HepG2 (cell line): ENCODE data around the gene ETS1. TPM values are rescaled to one million over a fixed set of nuclear protein-coding genes. Genes with fewer than 3 reads are reported as not detected.

Experiments
- ATAC-seq: fragments of 200-7000 bp; cut with Tn5 transposase; 3 replicates; pipeline ENCODE4 v1.9.1; 2020; ENCODE audit warnings: mild to moderate bottlenecking, moderate library complexity
- BruUV-seq: library from RNA; stranded (reverse); fragments of 400-500 nt; replicated peaks from 2 replicates; lab custom pipeline; 2021; lab: Mats Ljungman, UMichigan
- CTCF ChIA-PET: fragments of 300-600 bp; formaldehyde crosslinking; extraction: SDS; loops from one replicate; lab custom pipeline; 2021; ENCODE audit warnings: low total read pairs, inconsistent platforms, low intra/inter-chr PET ratio; lab: Yijun Ruan, JAX
- POLR2A ChIA-PET: fragments of 350-600 bp; sonication (Branson Sonifier 250); formaldehyde crosslinking; loops from one replicate; lab custom pipeline; 2020; ENCODE audit warnings: antibody characterized with exemption, inconsistent platforms; lab: Yijun Ruan, JAX
- DNase-seq: peaks from one replicate; pipeline ENCODE4 v3.0.0-alpha.2; 2015; ENCODE audit warnings: low spot score
- FAIRE-seq: peaks from 3 replicates; lab custom pipeline; 2011; peaks lifted over from hg19 to GRCh38; lab: Jason Lieb, UNC
- H2AFZ ChIP-seq: one replicate; pipeline ENCODE4 v1.6.1; 2011; ENCODE audit warnings: low read length, inconsistent platforms
- H3K27ac ChIP-seq: fragments of 300-600 bp; 3 replicates; pipeline ENCODE4 v1.8.0; 2011; ENCODE audit warnings: mixed run types, mild to moderate bottlenecking, mixed read lengths, low read length, inconsistent platforms; ENCODE audit not compliant: insufficient read depth; ENCODE audit errors: extremely low read length
- H3K27me3 ChIP-seq, 2 experiments: fragments of 200-600 bp in 1 of 2; 2 replicates in 1 of 2; 3 replicates in 1 of 2; pipeline versions ENCODE4 v1.6.0 to v1.8.0; 2011; ENCODE audit warnings: low read length in 2 of 2, mild to moderate bottlenecking in 2 of 2, moderate library complexity in 2 of 2, inconsistent platforms in 1 of 2; ENCODE audit not compliant: insufficient read depth in 2 of 2, control insufficient read depth in 1 of 2
- H3K36me3 ChIP-seq, 2 experiments: fragments of 200-600 bp in 1 of 2; replicated peaks in 1 of 2; 2 replicates in 1 of 2; 3 replicates in 1 of 2; pipeline versions ENCODE4 v1.5.1 to v1.8.0; 2011; ENCODE audit warnings: low read length in 2 of 2, inconsistent platforms in 1 of 2; ENCODE audit not compliant: insufficient read depth in 2 of 2, control insufficient read depth in 1 of 2
- H3K4me1 ChIP-seq: 2 replicates; pipeline ENCODE4 v1.5.1; 2012; ENCODE audit warnings: low read length, inconsistent platforms; ENCODE audit not compliant: insufficient read depth
- H3K4me2 ChIP-seq: 2 replicates; pipeline ENCODE4 v1.6.0; 2011; ENCODE audit warnings: low read depth, low read length, inconsistent platforms
- H3K4me3 ChIP-seq, 3 experiments: fragments of 200-600 bp in 1 of 3; sonication (generic), shearing (Covaris generic) in 1 of 3; replicated peaks in 1 of 3; 2 replicates each; pipeline ENCODE4 v1.5.1; 2011 to 2016; ENCODE audit warnings: low read length in 3 of 3, inconsistent platforms in 2 of 3, low read depth in 2 of 3, mild to moderate bottlenecking in 2 of 3, control low read depth in 1 of 3, mixed read lengths in 1 of 3; ENCODE audit not compliant: insufficient read depth in 1 of 3
- H3K79me2 ChIP-seq: one replicate; pipeline ENCODE4 v1.6.1; 2011; ENCODE audit warnings: low read length, inconsistent platforms; ENCODE audit not compliant: insufficient read depth
- H3K9ac ChIP-seq: 2 replicates; pipeline ENCODE4 v1.6.0; 2011; ENCODE audit warnings: mild to moderate bottlenecking, low read depth, low read length, inconsistent platforms; ENCODE audit not compliant: insufficient read depth
- H3K9me3 ChIP-seq: 2 replicates; pipeline ENCODE4 v1.5.1; 2012; ENCODE audit warnings: mild to moderate bottlenecking, low read length
- H4K20me1 ChIP-seq: 2 replicates; pipeline ENCODE4 v1.6.0; 2011; ENCODE audit warnings: inconsistent platforms, mild to moderate bottlenecking, low read length, moderate library complexity; ENCODE audit not compliant: insufficient read depth
- CEBPG ChIP-seq: IDR thresholded peaks from 2 replicates; pipeline ENCODE4 v1.6.1; 2016
- GZF1 ChIP-seq: sonication (generic); formaldehyde crosslinking; IDR thresholded peaks from 2 replicates; pipeline ENCODE4 v1.5.1; 2020; ENCODE audit warnings: mild to moderate bottlenecking, missing genetic modification reagents
- HCFC1 ChIP-seq: fragments of 150-350 bp; IDR thresholded peaks from 2 replicates; pipeline ENCODE4 v1.6.1; 2014; ENCODE audit warnings: low read depth, low read length
- IKZF4 ChIP-seq: sonication (generic); formaldehyde crosslinking; IDR thresholded peaks from 2 replicates; pipeline ENCODE4 v1.5.1; 2020; ENCODE audit warnings: borderline replicate concordance, mild to moderate bottlenecking, low read depth, missing genetic modification reagents; ENCODE audit errors: not compliant biosample characterization
- MAFK ChIP-seq, 2 experiments: IDR thresholded peaks in 1 of 2; conservative IDR thresholded peaks in 1 of 2; 2 replicates each; pipeline ENCODE4 v1.6.1; 2011; ENCODE audit warnings: improper control_type of control experiment in 2 of 2, low read length in 2 of 2
- MXI1 ChIP-seq: IDR thresholded peaks from 3 replicates; pipeline ENCODE4 v1.6.1; 2012; ENCODE audit warnings: low read depth, low read length, inconsistent platforms, borderline replicate concordance
- REL ChIP-seq: sonication (generic); formaldehyde crosslinking; conservative IDR thresholded peaks from 2 replicates; pipeline ENCODE4 v1.8.0; 2022; ENCODE audit warnings: mild to moderate bottlenecking, missing genetic modification reagents, moderate library complexity
- ZBTB7B ChIP-seq: sonication (generic); formaldehyde crosslinking; IDR thresholded peaks from 2 replicates; pipeline ENCODE4 v1.4.0; 2020; ENCODE audit warnings: missing genetic modification reagents
- ZFP82 ChIP-seq: sonication (generic); formaldehyde crosslinking; IDR thresholded peaks from 2 replicates; pipeline ENCODE4 v1.5.1; 2020; ENCODE audit warnings: mild to moderate bottlenecking, missing genetic modification reagents, borderline replicate concordance
- ZNF234 ChIP-seq: sonication (generic); formaldehyde crosslinking; conservative IDR thresholded peaks from 2 replicates; pipeline ENCODE4 v1.5.1; 2020; ENCODE audit warnings: mild to moderate bottlenecking, missing genetic modification reagents
- ZNF543 ChIP-seq: sonication (generic); formaldehyde crosslinking; IDR thresholded peaks from 2 replicates; pipeline ENCODE4 v1.4.0; 2020; ENCODE audit warnings: mild to moderate bottlenecking, missing genetic modification reagents
- ZNF549 ChIP-seq: sonication (generic); formaldehyde crosslinking; IDR thresholded peaks from 2 replicates; pipeline ENCODE4 v1.5.0; 2020; ENCODE audit warnings: missing genetic modification reagents
- ZNF616 ChIP-seq: sonication (generic); formaldehyde crosslinking; IDR thresholded peaks from 2 replicates; pipeline ENCODE4 v1.5.0; 2020; ENCODE audit warnings: low read depth, mild to moderate bottlenecking, missing genetic modification reagents
- ZNF761 ChIP-seq: sonication (generic); formaldehyde crosslinking; conservative IDR thresholded peaks from 2 replicates; pipeline ENCODE4 v1.4.0; 2020; ENCODE audit warnings: mild to moderate bottlenecking, missing genetic modification reagents
- WGBS: methylation state at CpG from one replicate; pipeline ENCODE4 v1.1.6; 2017; ENCODE audit warnings: low lambda C conversion rate; 5-methylcytosine and 5-hydroxymethylcytosine counted together
- in situ Hi-C: cut with HindIII; loops from 2 replicates; pipeline ENCODE4 v1.10.0; 2017; ENCODE audit warnings: low pct_unique_long_range_greater_than_20kb; ENCODE audit not compliant: extremely low pct_ligation_motif_present
- intact Hi-C: fragments of 100-400 bp; cut with micrococcal nuclease; formaldehyde crosslinking; loops from one replicate; pipeline ENCODE4 v1.10.0; 2022; ENCODE audit not compliant: unreplicated experiment
- polyA plus RNA-seq, 8 experiments: library from polyadenylated mRNA; depleted of rRNA in 3 of 8; stranded (reverse) in 7 of 8; unstranded in 1 of 8; fragments of >200 nt; fragmentation: Illumina TruSeq in 4 of 8; extraction: Trizol in 4 of 8; gene quantifications; 2 replicates each; pipeline versions ENCODE4 v1.2.1 to v1.2.3, GENCODE V29; 2011 to 2016; ENCODE audit warnings: low read depth in 4 of 8, missing spikeins in 1 of 8, mixed read lengths in 1 of 8; ENCODE audit not compliant: insufficient read depth in 1 of 8
- total RNA-seq, 5 experiments: library from RNA; depleted of rRNA; stranded (reverse); fragments of >200 nt; fragmentation: Illumina TruSeq; extraction: Trizol; gene quantifications; 2 replicates each; pipeline ENCODE4 v1.2.3, GENCODE V29; 2016; ENCODE audit warnings: low read depth in 1 of 5
- TF ChIP-seq, protein P1 (sequence below): sonication (generic); formaldehyde crosslinking; IDR thresholded peaks from 2 replicates; pipeline ENCODE4 v1.4.0; 2020; ENCODE audit warnings: missing genetic modification reagents
- TF ChIP-seq, protein P2 (sequence below): sonication (generic); formaldehyde crosslinking; IDR thresholded peaks from 2 replicates; pipeline ENCODE4 v1.5.1; 2020; ENCODE audit warnings: mild to moderate bottlenecking, missing genetic modification reagents

Gene ETS1
- total and polyA plus RNA-seq, 2 of the 13 experiments (the other 11 are each of a cell fraction or from before 2014, with no cell fraction given), result 0.18 to 0.34 TPM

DNA sequence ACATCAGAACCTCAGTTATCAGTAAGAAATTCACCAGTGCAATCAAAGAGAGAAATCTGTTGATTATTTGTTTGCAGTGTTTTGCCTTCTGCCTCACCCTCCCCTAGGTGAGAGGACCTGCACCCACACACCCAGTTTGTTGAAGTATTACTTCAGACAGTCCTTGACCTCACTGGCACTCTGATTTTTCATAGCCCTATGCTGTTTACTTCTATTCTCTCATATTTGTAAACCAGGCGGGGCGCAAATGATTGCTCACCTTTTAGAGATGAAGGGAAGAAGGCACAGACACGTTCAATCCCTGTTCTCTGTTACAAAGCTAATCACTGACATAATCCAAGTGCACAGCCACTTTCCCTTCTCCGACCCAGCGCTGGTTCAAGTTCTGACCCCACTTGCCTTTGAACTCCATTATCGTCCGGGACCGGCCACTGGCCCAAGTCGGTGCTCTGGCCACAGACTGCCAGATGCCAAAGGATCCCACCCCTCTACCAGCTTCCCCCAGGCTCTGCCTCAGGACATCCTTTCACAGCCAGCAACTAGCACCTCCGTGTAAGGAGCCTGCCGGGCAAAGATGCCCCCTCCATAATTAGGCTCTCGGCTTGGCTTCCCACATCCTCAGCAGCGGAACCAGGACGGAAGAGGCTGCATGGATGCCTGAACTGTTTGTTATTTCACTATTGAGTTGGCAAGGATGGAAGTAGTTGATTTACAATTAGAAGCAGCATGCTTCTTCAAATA, 1.7 kb downstream of the ETS1 start:
- Histone ChIP-seq H3K27ac (no peak overlapping the region), H3K79me2 (no peaks in the 10 kb centered on the region), H3K4me2 (no peak overlapping the region), H3K9ac (no peak overlapping the region), H3K9me3 (no peaks in the 10 kb centered on the region), H3K4me1 (no peaks in the 10 kb centered on the region), H3K27me3 (no peaks in the 10 kb centered on the region; a peak in 2 of 5 replicates), H2AFZ (no peak overlapping the region), H3K4me3 (no peak overlapping the region), H3K36me3 (no peaks in the 10 kb centered on the region), H4K20me1 (no peaks in the 10 kb centered on the region)
- FAIRE-seq, result no peak
- no peak for DNase-seq
- in situ Hi-C loops (no loop called here), intact Hi-C loops (no loop called here)
- no TSS peak for BruUV-seq
- POLR2A ChIA-PET, result no interaction called here
- TF ChIP-seq IKZF4 (CRISPR knock-in tag) (no peak), ZNF761 (CRISPR knock-in tag) (no peak), MAFK (conservative IDR thresholded peaks at IDR 0.05 in 1 of 2, IDR thresholded peaks at IDR 0.05 in 1 of 2; ENCODE audit: low read length in 2 of 2) (no peak), ZNF616 (CRISPR knock-in tag) (no peak), HCFC1 (no peak), REL (CRISPR knock-in tag) (no peak), ZFP82 (CRISPR knock-in tag) (no peak), CEBPG (CRISPR knock-in tag) (no peak), ZBTB7B (no peak), GZF1 (no peak), ZNF543 (no peak), ZNF549 (CRISPR knock-in tag) (no peak), MXI1 (no peak), ZNF234 (CRISPR knock-in tag) (no peak)
- TF ChIP-seq, protein P1, sequence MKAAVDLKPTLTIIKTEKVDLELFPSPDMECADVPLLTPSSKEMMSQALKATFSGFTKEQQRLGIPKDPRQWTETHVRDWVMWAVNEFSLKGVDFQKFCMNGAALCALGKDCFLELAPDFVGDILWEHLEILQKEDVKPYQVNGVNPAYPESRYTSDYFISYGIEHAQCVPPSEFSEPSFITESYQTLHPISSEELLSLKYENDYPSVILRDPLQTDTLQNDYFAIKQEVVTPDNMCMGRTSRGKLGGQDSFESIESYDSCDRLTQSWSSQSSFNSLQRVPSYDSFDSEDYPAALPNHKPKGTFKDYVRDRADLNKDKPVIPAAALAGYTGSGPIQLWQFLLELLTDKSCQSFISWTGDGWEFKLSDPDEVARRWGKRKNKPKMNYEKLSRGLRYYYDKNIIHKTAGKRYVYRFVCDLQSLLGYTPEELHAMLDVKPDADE (CRISPR knock-in tag), result no peak
- TF ChIP-seq, protein P2, sequence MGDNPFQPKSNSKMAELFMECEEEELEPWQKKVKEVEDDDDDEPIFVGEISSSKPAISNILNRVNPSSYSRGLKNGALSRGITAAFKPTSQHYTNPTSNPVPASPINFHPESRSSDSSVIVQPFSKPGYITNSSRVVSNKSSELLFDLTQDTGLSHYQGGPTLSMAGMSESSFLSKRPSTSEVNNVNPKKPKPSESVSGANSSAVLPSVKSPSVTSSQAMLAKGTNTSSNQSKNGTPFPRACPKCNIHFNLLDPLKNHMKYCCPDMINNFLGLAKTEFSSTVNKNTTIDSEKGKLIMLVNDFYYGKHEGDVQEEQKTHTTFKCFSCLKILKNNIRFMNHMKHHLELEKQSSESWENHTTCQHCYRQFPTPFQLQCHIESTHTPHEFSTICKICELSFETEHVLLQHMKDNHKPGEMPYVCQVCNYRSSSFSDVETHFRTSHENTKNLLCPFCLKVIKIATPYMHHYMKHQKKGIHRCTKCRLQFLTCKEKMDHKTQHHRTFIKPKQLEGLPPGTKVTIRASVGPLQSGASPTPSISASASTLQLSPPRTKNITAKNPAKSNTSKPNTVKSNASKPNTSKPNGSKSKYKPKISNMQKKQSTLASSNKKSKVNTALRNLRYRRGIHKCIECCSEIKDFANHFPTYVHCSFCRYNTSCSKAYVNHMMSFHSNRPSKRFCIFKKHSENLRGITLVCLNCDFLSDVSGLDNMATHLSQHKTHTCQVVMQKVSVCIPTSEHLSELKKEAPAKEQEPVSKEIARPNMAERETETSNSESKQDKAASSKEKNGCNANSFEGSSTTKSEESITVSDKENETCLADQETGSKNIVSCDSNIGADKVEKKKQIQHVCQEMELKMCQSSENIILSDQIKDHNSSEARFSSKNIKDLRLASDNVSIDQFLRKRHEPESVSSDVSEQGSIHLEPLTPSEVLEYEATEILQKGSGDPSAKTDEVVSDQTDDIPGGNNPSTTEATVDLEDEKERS (CRISPR knock-in tag), result no peak
- ATAC-seq, result no peak
- CTCF ChIA-PET, result no interaction called here
- 34% methylated on average over 14 of the region's 14 CpGs for WGBS
